ENCODE measurements around the gene KCNB1. TPM values are rescaled to one million over a fixed set of nuclear protein-coding genes. Genes with fewer than 3 reads are reported as not detected.

Gene KCNB1
- total RNA-seq, 2 donors from 2014 or later: 0.52 to 3.3 TPM

- no peak overlapping the region for H3K4me3 ChIP-seq
- no peak overlapping the region for H3K27ac ChIP-seq
- no peaks in the 10 kb centered on the region for H3K4me1 ChIP-seq
- intact Hi-C loops (cut with DNase I): no loop called here
- H3K9me3 ChIP-seq: no peaks in the 10 kb centered on the region
- no peak for ATAC-seq
- no peak for DNase-seq
- no peaks in the 10 kb centered on the region for H3K36me3 ChIP-seq (replicated peaks in 1 of 2; ENCODE audit: insufficient read depth in 1 of 2, low read depth in 2 of 2)
- WGBS, 2 donors: 18 to 29% methylated on average over 1 of the region's 1 CpG
- no peaks in the 10 kb centered on the region for H3K27me3 ChIP-seq
- TF ChIP-seq CTCF (IDR thresholded peaks at IDR 0.05): no peak
Observed at GRCh38 chr20:49490689-49491088, 8.2 kb upstream of the KCNB1 start.

- ATAC-seq (no peak), DNase-seq (no peak)
- H3K36me3 ChIP-seq (replicated peaks in 1 of 2; ENCODE audit: insufficient read depth in 1 of 2, low read depth in 2 of 2): no peaks in the 10 kb centered on the region
- H3K9me3 ChIP-seq: no peaks in the 10 kb centered on the region
- TF ChIP-seq CTCF (IDR thresholded peaks at IDR 0.05) (no peak), POLR2A (IDR thresholded peaks at IDR 0.05) (no peak)
- no peaks in the 10 kb centered on the region for H3K4me1 ChIP-seq
- no peak overlapping the region for H3K4me3 ChIP-seq
- WGBS, 2 donors: 74 to 76% methylated on average over 5 of the region's 5 CpGs
- peaks cover 0 to 2% of the 10 kb centered on the region in 2 donors for H3K27me3 ChIP-seq
- intact Hi-C loops (cut with DNase I): no loop called here
- H3K27ac ChIP-seq: no peak overlapping the region
Observed at GRCh38 chr20:49489688-49490087, 7.2 kb upstream of the KCNB1 start.

- no peak overlapping the region for H3K4me3 ChIP-seq
- no peaks in the 10 kb centered on the region for H3K36me3 ChIP-seq (replicated peaks in 1 of 2; ENCODE audit: insufficient read depth in 1 of 2, low read depth in 2 of 2)
- H3K9me3 ChIP-seq: no peaks in the 10 kb centered on the region
- peaks cover 0 to 15% of the 10 kb centered on the region in 2 donors for H3K27me3 ChIP-seq
- peaks cover 22% of the 10 kb centered on the region for H3K4me1 ChIP-seq
- DNase-seq (no peak), ATAC-seq (no peak)
- intact Hi-C loops (cut with DNase I): no loop called here
- TF ChIP-seq POLR2A (IDR thresholded peaks at IDR 0.05): no peak
- TF ChIP-seq CTCF (IDR thresholded peaks at IDR 0.05): no peak
- H3K27ac ChIP-seq: no peak overlapping the region
Observed at GRCh38 chr20:49486064-49486463, 3.6 kb upstream of the KCNB1 start.

- no peak for DNase-seq
- intact Hi-C loops (cut with DNase I): no loop called here
- H3K4me1 ChIP-seq: peaks cover 22% of the 10 kb centered on the region
- H3K9me3 ChIP-seq: no peaks in the 10 kb centered on the region
- peaks cover 0 to 15% of the 10 kb centered on the region in 2 donors for H3K27me3 ChIP-seq
- no peak overlapping the region for H3K27ac ChIP-seq
- no peak overlapping the region for H3K4me3 ChIP-seq
- no peak for ATAC-seq
- TF ChIP-seq CTCF (IDR thresholded peaks at IDR 0.05) (no peak), POLR2A (IDR thresholded peaks at IDR 0.05) (no peak)
- no peaks in the 10 kb centered on the region for H3K36me3 ChIP-seq (replicated peaks in 1 of 2; ENCODE audit: insufficient read depth in 1 of 2, low read depth in 2 of 2)
- 53 to 58% methylated on average over 1 of the region's 1 CpG for WGBS, 2 donors
Observed at GRCh38 chr20:49485563-49485962, 3.1 kb upstream of the KCNB1 start.
